ENCODE measurements around the gene MXRA5. TPM values are rescaled to one million over a fixed set of nuclear protein-coding genes. Genes with fewer than 3 reads are reported as not detected.
"Not testable (repeated sequence)": the region's sequence is repeated elsewhere in the genome, so short reads cannot be mapped to it uniquely, and the experiment has no call there.

The MXRA5 gene
- total RNA-seq, 1 experiment from 2014 or later, result 2.8 TPM

GRCh38 chrX:3280706-3281105 is 65.7 kb downstream of the MXRA5 start (continued):
- TF ChIP-seq E2F5 (CRISPR knock-in tag; IDR thresholded peaks at IDR 0.05), result no peak
- TF ChIP-seq, protein P1, sequence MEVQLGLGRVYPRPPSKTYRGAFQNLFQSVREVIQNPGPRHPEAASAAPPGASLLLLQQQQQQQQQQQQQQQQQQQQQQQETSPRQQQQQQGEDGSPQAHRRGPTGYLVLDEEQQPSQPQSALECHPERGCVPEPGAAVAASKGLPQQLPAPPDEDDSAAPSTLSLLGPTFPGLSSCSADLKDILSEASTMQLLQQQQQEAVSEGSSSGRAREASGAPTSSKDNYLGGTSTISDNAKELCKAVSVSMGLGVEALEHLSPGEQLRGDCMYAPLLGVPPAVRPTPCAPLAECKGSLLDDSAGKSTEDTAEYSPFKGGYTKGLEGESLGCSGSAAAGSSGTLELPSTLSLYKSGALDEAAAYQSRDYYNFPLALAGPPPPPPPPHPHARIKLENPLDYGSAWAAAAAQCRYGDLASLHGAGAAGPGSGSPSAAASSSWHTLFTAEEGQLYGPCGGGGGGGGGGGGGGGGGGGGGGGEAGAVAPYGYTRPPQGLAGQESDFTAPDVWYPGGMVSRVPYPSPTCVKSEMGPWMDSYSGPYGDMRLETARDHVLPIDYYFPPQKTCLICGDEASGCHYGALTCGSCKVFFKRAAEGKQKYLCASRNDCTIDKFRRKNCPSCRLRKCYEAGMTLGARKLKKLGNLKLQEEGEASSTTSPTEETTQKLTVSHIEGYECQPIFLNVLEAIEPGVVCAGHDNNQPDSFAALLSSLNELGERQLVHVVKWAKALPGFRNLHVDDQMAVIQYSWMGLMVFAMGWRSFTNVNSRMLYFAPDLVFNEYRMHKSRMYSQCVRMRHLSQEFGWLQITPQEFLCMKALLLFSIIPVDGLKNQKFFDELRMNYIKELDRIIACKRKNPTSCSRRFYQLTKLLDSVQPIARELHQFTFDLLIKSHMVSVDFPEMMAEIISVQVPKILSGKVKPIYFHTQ (CRISPR knock-in tag; IDR thresholded peaks at IDR 0.05), result no peak
- no peak for TF ChIP-seq JAZF1 (CRISPR knock-in tag; IDR thresholded peaks at IDR 0.05)
- TF ChIP-seq, protein P2, sequence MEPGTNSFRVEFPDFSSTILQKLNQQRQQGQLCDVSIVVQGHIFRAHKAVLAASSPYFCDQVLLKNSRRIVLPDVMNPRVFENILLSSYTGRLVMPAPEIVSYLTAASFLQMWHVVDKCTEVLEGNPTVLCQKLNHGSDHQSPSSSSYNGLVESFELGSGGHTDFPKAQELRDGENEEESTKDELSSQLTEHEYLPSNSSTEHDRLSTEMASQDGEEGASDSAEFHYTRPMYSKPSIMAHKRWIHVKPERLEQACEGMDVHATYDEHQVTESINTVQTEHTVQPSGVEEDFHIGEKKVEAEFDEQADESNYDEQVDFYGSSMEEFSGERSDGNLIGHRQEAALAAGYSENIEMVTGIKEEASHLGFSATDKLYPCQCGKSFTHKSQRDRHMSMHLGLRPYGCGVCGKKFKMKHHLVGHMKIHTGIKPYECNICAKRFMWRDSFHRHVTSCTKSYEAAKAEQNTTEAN (CRISPR knock-in tag; IDR thresholded peaks at IDR 0.05), result no peak
- no peak for TF ChIP-seq ZNF423 (CRISPR knock-in tag; IDR thresholded peaks at IDR 0.05)
- TF ChIP-seq NR1H2 (CRISPR knock-in tag; IDR thresholded peaks at IDR 0.05), result no peak

- H3K9me3 Mint-ChIP-seq, result peaks cover 21% of the 10 kb centered on the region
- ATAC-seq, result not testable (repeated sequence)
Observed at GRCh38 chrX:3273668-3274067, 72.8 kb downstream of the MXRA5 start.

DNA sequence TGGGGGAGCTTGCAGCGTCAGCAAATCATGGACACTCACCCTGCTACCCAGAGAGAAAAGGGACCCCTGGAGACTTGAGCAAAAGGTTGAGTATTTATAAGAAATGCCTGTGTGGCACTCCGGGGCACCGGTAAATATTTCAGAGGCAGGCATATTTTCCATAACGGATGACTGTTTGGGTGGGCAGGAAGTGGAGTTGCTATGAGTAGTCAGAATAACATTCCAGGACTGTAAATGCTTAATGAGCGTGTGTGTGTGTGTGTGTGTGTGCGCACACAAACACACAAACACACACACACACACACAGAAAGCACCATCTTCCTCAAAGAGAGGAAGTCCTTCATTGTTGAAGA is 74.6 kb downstream of the MXRA5 start:
- Mint-ChIP-seq H3K36me3 (0 out of 2 replicates have a peak, but pooled peaks cover 2% of the 10 kb centered on the region), H3K27ac (no peak overlapping the region), H3K4me1 (no peaks in the 10 kb centered on the region; the same call in 1 of the 2 replicates), H3K4me3 (no peak overlapping the region), H3K9me3 (peaks cover 13% of the 10 kb centered on the region; the same call in 1 of the 2 replicates), H3K27me3 (ENCODE audit: low read depth) (0 out of 2 replicates have a peak, but pooled peaks cover 4% of the 10 kb centered on the region)
- POLR2A ChIA-PET, result no interaction called here
- DNase-seq (ENCODE audit: low spot score) (no peak), ATAC-seq (no peak)
- CTCF ChIA-PET, result no interaction called here
- TF ChIP-seq TP53 (CRISPR knock-in tag; IDR thresholded peaks at IDR 0.05), result no peak
- no peak for TF ChIP-seq ZNF219 (CRISPR knock-in tag; IDR thresholded peaks at IDR 0.05; ENCODE audit: borderline replicate concordance)
- no peak for TF ChIP-seq SMAD3 (CRISPR knock-in tag; IDR thresholded peaks at IDR 0.05; ENCODE audit: borderline replicate concordance)
- TF ChIP-seq, protein P3, sequence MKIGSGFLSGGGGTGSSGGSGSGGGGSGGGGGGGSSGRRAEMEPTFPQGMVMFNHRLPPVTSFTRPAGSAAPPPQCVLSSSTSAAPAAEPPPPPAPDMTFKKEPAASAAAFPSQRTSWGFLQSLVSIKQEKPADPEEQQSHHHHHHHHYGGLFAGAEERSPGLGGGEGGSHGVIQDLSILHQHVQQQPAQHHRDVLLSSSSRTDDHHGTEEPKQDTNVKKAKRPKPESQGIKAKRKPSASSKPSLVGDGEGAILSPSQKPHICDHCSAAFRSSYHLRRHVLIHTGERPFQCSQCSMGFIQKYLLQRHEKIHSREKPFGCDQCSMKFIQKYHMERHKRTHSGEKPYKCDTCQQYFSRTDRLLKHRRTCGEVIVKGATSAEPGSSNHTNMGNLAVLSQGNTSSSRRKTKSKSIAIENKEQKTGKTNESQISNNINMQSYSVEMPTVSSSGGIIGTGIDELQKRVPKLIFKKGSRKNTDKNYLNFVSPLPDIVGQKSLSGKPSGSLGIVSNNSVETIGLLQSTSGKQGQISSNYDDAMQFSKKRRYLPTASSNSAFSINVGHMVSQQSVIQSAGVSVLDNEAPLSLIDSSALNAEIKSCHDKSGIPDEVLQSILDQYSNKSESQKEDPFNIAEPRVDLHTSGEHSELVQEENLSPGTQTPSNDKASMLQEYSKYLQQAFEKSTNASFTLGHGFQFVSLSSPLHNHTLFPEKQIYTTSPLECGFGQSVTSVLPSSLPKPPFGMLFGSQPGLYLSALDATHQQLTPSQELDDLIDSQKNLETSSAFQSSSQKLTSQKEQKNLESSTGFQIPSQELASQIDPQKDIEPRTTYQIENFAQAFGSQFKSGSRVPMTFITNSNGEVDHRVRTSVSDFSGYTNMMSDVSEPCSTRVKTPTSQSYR (CRISPR knock-in tag; IDR thresholded peaks at IDR 0.05), result no peak
- no peak for TF ChIP-seq ZSCAN18 (CRISPR knock-in tag; IDR thresholded peaks at IDR 0.05)
- TF ChIP-seq, protein P4, sequence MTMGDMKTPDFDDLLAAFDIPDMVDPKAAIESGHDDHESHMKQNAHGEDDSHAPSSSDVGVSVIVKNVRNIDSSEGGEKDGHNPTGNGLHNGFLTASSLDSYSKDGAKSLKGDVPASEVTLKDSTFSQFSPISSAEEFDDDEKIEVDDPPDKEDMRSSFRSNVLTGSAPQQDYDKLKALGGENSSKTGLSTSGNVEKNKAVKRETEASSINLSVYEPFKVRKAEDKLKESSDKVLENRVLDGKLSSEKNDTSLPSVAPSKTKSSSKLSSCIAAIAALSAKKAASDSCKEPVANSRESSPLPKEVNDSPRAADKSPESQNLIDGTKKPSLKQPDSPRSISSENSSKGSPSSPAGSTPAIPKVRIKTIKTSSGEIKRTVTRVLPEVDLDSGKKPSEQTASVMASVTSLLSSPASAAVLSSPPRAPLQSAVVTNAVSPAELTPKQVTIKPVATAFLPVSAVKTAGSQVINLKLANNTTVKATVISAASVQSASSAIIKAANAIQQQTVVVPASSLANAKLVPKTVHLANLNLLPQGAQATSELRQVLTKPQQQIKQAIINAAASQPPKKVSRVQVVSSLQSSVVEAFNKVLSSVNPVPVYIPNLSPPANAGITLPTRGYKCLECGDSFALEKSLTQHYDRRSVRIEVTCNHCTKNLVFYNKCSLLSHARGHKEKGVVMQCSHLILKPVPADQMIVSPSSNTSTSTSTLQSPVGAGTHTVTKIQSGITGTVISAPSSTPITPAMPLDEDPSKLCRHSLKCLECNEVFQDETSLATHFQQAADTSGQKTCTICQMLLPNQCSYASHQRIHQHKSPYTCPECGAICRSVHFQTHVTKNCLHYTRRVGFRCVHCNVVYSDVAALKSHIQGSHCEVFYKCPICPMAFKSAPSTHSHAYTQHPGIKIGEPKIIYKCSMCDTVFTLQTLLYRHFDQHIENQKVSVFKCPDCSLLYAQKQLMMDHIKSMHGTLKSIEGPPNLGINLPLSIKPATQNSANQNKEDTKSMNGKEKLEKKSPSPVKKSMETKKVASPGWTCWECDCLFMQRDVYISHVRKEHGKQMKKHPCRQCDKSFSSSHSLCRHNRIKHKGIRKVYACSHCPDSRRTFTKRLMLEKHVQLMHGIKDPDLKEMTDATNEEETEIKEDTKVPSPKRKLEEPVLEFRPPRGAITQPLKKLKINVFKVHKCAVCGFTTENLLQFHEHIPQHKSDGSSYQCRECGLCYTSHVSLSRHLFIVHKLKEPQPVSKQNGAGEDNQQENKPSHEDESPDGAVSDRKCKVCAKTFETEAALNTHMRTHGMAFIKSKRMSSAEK (CRISPR knock-in tag; IDR thresholded peaks at IDR 0.05; ENCODE audit: borderline replicate concordance), result no peak
- no peak for TF ChIP-seq TCF7 (CRISPR knock-in tag; IDR thresholded peaks at IDR 0.05; ENCODE audit: low read depth)
- TF ChIP-seq CREM (CRISPR knock-in tag; IDR thresholded peaks at IDR 0.05), result no peak
- no peak for TF ChIP-seq SOX15 (CRISPR knock-in tag; IDR thresholded peaks at IDR 0.05)
- TF ChIP-seq, protein P5, sequence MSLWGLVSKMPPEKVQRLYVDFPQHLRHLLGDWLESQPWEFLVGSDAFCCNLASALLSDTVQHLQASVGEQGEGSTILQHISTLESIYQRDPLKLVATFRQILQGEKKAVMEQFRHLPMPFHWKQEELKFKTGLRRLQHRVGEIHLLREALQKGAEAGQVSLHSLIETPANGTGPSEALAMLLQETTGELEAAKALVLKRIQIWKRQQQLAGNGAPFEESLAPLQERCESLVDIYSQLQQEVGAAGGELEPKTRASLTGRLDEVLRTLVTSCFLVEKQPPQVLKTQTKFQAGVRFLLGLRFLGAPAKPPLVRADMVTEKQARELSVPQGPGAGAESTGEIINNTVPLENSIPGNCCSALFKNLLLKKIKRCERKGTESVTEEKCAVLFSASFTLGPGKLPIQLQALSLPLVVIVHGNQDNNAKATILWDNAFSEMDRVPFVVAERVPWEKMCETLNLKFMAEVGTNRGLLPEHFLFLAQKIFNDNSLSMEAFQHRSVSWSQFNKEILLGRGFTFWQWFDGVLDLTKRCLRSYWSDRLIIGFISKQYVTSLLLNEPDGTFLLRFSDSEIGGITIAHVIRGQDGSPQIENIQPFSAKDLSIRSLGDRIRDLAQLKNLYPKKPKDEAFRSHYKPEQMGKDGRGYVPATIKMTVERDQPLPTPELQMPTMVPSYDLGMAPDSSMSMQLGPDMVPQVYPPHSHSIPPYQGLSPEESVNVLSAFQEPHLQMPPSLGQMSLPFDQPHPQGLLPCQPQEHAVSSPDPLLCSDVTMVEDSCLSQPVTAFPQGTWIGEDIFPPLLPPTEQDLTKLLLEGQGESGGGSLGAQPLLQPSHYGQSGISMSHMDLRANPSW (CRISPR knock-in tag; conservative IDR thresholded peaks at IDR 0.05; ENCODE audit: low read depth), result no peak
- no peak for TF ChIP-seq PRRX2 (CRISPR knock-in tag; IDR thresholded peaks at IDR 0.05)

More at GRCh38 chrX:3273668-3274067, 72.8 kb downstream of the MXRA5 start:
- H3K36me3 Mint-ChIP-seq; POLR2A ChIA-PET; H3K27ac Mint-ChIP-seq; H3K27me3 Mint-ChIP-seq (ENCODE audit: low read depth); CTCF ChIA-PET; DNase-seq (ENCODE audit: low spot score); H3K4me1 Mint-ChIP-seq; H3K4me3 Mint-ChIP-seq: not testable (repeated sequence)

All from WTC11 (cell line).